Upper lobe of right lung (tissue), 1 donor: ENCODE measurements around the gene WDR62. TPM values are rescaled to one million over a fixed set of nuclear protein-coding genes. Genes with fewer than 3 reads are reported as not detected.

Experiments
- ATAC-seq: fragments of 200-7000 bp; cut with Tn5 transposase; one replicate; pipeline ENCODE4 v1.9.1; 2020; ENCODE audit warnings: mild to moderate bottlenecking, moderate library complexity
- DNase-seq: peaks from one replicate; pipeline ENCODE4 v3.0.0-alpha.2; 2020
- H3K27ac ChIP-seq: fragments of 200-600 bp; one replicate; pipeline ENCODE4 v1.8.0; 2022
- H3K27me3 ChIP-seq: fragments of 200-600 bp; one replicate; pipeline ENCODE4 v1.8.0; 2022; ENCODE audit warnings: mild to moderate bottlenecking
- H3K36me3 ChIP-seq: fragments of 200-600 bp; one replicate; pipeline ENCODE4 v1.8.0; 2022
- H3K4me1 ChIP-seq: fragments of 200-600 bp; one replicate; pipeline ENCODE4 v1.8.0; 2022
- H3K4me3 ChIP-seq: fragments of 200-600 bp; one replicate; pipeline ENCODE4 v1.8.0; 2022; ENCODE audit warnings: mild to moderate bottlenecking
- H3K9me3 ChIP-seq: fragments of 200-600 bp; one replicate; pipeline ENCODE4 v1.8.0; 2022
- CTCF ChIP-seq: fragments of 200-600 bp; IDR thresholded peaks from one replicate; pipeline ENCODE4 v1.8.0; 2022; ENCODE audit warnings: antibody characterized with exemption
- intact Hi-C: fragments of 100-400 bp; cut with DNase I; formaldehyde crosslinking; loops from one replicate; pipeline ENCODE4 v1.11.0; 2022
- total RNA-seq: library from RNA; stranded (reverse); fragmentation: NEBNext Ultra II Directional; extraction: Animal tissue kit (Norgen Biotek cat#: 25700); gene quantifications from one replicate; pipeline ENCODE4 v1.2.1, GENCODE V29; 2021
- donor health status: DM: no; HTN: yes; CAD: no; lungs with severe emphysema.

Gene WDR62
- total RNA-seq, 1 donor from 2014 or later = 0.93 TPM

GRCh38 chr19:36073121-36073876 is 18.6 kb downstream of the WDR62 start:
- no peak overlapping the region for H3K4me3 ChIP-seq
- H3K4me1 ChIP-seq = no peaks in the 10 kb centered on the region
- H3K27ac ChIP-seq = no peak overlapping the region
- no peaks in the 10 kb centered on the region for H3K36me3 ChIP-seq
- no peak for TF ChIP-seq CTCF
- intact Hi-C loops = no loop called here
- no peak for ATAC-seq
- H3K27me3 ChIP-seq = no peaks in the 10 kb centered on the region
- DNase-seq = no peak
- no peaks in the 10 kb centered on the region for H3K9me3 ChIP-seq

GRCh38 chr19:36079389-36079945 is 24.8 kb downstream of the WDR62 start:
- Histone ChIP-seq H3K27ac (no peak overlapping the region), H3K4me3 (no peak overlapping the region), H3K27me3 (no peaks in the 10 kb centered on the region), H3K9me3 (no peaks in the 10 kb centered on the region), H3K4me1 (no peaks in the 10 kb centered on the region), H3K36me3 (no peaks in the 10 kb centered on the region)
- TF ChIP-seq CTCF = no peak
- intact Hi-C loops = no loop called here
- DNase-seq (no peak), ATAC-seq (no peak)

GRCh38 chr19:36081385-36081784 is 26.7 kb downstream of the WDR62 start:
- TF ChIP-seq CTCF = no peak
- DNase-seq (no peak), ATAC-seq (no peak)
- no peaks in the 10 kb centered on the region for H3K9me3 ChIP-seq
- intact Hi-C loops = no loop called here
- no peaks in the 10 kb centered on the region for H3K4me1 ChIP-seq
- no peak overlapping the region for H3K4me3 ChIP-seq
- H3K36me3 ChIP-seq = no peaks in the 10 kb centered on the region
- H3K27ac ChIP-seq = no peak overlapping the region
- H3K27me3 ChIP-seq = no peaks in the 10 kb centered on the region

- no peaks in the 10 kb centered on the region for H3K4me1 ChIP-seq
- H3K27me3 ChIP-seq = no peaks in the 10 kb centered on the region
- H3K4me3 ChIP-seq = no peak overlapping the region
- H3K36me3 ChIP-seq = no peaks in the 10 kb centered on the region
- TF ChIP-seq CTCF = no peak
- no peaks in the 10 kb centered on the region for H3K9me3 ChIP-seq
- H3K27ac ChIP-seq = no peak overlapping the region
- DNase-seq (no peak), ATAC-seq (no peak)
- intact Hi-C loops = no loop called here
Measured at GRCh38 chr19:36081894-36082293, 27.2 kb downstream of the WDR62 start.

GRCh38 chr19:36082916-36083315 is 28.2 kb downstream of the WDR62 start:
- no peak overlapping the region for H3K27ac ChIP-seq
- H3K36me3 ChIP-seq = no peaks in the 10 kb centered on the region
- TF ChIP-seq CTCF = no peak
- ATAC-seq (no peak), DNase-seq (no peak)
- H3K4me3 ChIP-seq = no peak overlapping the region
- H3K4me1 ChIP-seq = no peaks in the 10 kb centered on the region
- no peaks in the 10 kb centered on the region for H3K9me3 ChIP-seq
- intact Hi-C loops = no loop called here
- H3K27me3 ChIP-seq = no peaks in the 10 kb centered on the region
